Measurements from ENCODE around the gene ARRDC5.

DNA sequence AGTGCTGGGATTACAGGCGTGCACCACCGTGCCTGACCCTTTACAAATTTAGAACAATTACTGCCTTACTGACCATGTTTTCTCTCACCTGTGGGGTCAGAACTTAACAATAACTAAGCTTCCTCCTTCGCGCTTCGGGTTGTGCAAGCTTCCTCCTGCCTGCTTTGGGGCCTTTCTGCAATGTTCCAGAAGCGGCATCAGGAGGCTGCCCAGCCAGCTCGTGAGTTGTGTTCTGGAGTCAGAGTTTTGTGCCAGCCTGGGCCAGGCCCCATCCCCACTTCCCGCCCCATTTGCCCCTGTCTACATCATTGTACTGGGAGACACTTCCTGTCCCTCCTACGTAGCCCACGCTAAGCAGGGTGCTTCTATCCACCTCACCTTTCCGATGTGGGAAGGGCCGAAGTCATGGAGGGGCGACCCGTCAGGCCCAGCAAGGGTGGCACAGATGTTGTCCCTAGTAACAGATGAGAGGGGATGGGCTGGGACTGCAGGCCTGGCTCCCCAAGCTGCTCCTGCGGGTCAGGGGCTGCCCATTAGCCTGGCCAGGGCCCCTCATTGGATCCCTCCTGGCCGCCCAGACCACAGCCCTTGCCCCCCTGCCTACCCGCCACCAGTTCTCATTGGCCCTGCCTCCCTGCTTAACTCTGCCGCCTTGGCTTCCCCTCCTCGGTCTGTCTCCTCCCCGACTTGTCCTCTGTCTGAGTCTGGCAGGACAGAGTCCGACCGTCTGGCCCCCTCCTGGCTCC is 20.0 kb upstream of the ARRDC5 start:
- TF ChIP-seq SP1 (IDR thresholded peaks at IDR 0.05), result no peak
- no peak for TF ChIP-seq FOXM1 (IDR thresholded peaks at IDR 0.05; ENCODE audit: borderline replicate concordance)
- TF ChIP-seq LEF1 (IDR thresholded peaks at IDR 0.05; ENCODE audit: borderline replicate concordance), result no peak
- no peak for TF ChIP-seq FOXK2 (IDR thresholded peaks at IDR 0.05)
- no peak for TF ChIP-seq SUZ12 (IDR thresholded peaks at IDR 0.05)
- TF ChIP-seq ELF4 (IDR thresholded peaks at IDR 0.05), result no peak
- no peak for TF ChIP-seq BHLHE40 (IDR thresholded peaks at IDR 0.05; ENCODE audit: borderline replicate concordance)
- TF ChIP-seq TARDBP (IDR thresholded peaks at IDR 0.05), result no peak
- TF ChIP-seq, protein P1, sequence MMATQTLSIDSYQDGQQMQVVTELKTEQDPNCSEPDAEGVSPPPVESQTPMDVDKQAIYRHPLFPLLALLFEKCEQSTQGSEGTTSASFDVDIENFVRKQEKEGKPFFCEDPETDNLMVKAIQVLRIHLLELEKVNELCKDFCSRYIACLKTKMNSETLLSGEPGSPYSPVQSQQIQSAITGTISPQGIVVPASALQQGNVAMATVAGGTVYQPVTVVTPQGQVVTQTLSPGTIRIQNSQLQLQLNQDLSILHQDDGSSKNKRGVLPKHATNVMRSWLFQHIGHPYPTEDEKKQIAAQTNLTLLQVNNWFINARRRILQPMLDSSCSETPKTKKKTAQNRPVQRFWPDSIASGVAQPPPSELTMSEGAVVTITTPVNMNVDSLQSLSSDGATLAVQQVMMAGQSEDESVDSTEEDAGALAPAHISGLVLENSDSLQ (IDR thresholded peaks at IDR 0.05), result no peak
- no peak for TF ChIP-seq HDGF (IDR thresholded peaks at IDR 0.05; ENCODE audit: borderline replicate concordance)
- TF ChIP-seq ZNF384 (IDR thresholded peaks at IDR 0.05), result no peak
- no peak for TF ChIP-seq ARNT (IDR thresholded peaks at IDR 0.05)

Data from HEK293T (cell line).